Activated naive CD8-positive, alpha-beta T cell treated with anti-CD3 and anti-CD28 coated beads for 36 hours (primary cell): Measurements from ENCODE around the gene OSTF1. TPM values are rescaled to one million over a fixed set of nuclear protein-coding genes. Genes with fewer than 3 reads are reported as not detected.

Experiments
- DNase-seq: peaks from one replicate; pipeline ENCODE4 v3.0.0; 2021
- H3K27ac Mint-ChIP-seq: one replicate; pipeline ENCODE4 v1.8.0; 2022; ENCODE audit warnings: mild to moderate bottlenecking, moderate library complexity, mixed read lengths
- H3K27me3 Mint-ChIP-seq: one replicate; pipeline ENCODE4 v1.8.0; 2022; ENCODE audit warnings: mild to moderate bottlenecking, mixed read lengths
- H3K36me3 Mint-ChIP-seq: one replicate; pipeline ENCODE4 v1.8.0; 2021; ENCODE audit warnings: mild to moderate bottlenecking, mixed read lengths
- H3K4me1 Mint-ChIP-seq: one replicate; pipeline ENCODE4 v1.8.0; 2021; ENCODE audit warnings: mixed read lengths
- H3K4me3 Mint-ChIP-seq: one replicate; pipeline ENCODE4 v1.8.0; 2022; ENCODE audit warnings: mild to moderate bottlenecking, moderate library complexity, mixed read lengths
- H3K9me3 Mint-ChIP-seq: one replicate; pipeline ENCODE4 v1.8.0; 2022; ENCODE audit warnings: mixed read lengths
- total RNA-seq, 2 experiments: library from RNA; stranded (reverse); gene quantifications; one replicate each; pipeline ENCODE4 v1.2.3, GENCODE V29; 2021

OSTF1 gene
- total RNA-seq, 2 experiments from 2014 or later = 38.2 to 38.4 TPM

- Mint-ChIP-seq H3K4me1 (peaks cover 6% of the 10 kb centered on the region), H3K27me3 (no peaks in the 10 kb centered on the region), H3K9me3 (no peaks in the 10 kb centered on the region), H3K36me3 (peaks cover 6% of the 10 kb centered on the region), H3K27ac (no peak overlapping the region), H3K4me3 (no peak overlapping the region)
- peak; percentile 50 for DNase-seq
These were observed 97.4 kb downstream of the OSTF1 start for GRCh38 chr9:75185585-75186170.

GRCh38 chr9:75186767-75187380 is 98.6 kb downstream of the OSTF1 start:
- peaks cover 6% of the 10 kb centered on the region for H3K36me3 Mint-ChIP-seq
- DNase-seq = no peak

GRCh38 chr9:75188756-75189155 is 100.4 kb downstream of the OSTF1 start:
- DNase-seq = no peak
- H3K27ac Mint-ChIP-seq = no peak overlapping the region
- H3K4me3 Mint-ChIP-seq = no peak overlapping the region
- peaks cover 7% of the 10 kb centered on the region for H3K4me1 Mint-ChIP-seq
- no peaks in the 10 kb centered on the region for H3K9me3 Mint-ChIP-seq
- no peaks in the 10 kb centered on the region for H3K36me3 Mint-ChIP-seq
- H3K27me3 Mint-ChIP-seq = no peaks in the 10 kb centered on the region

More at GRCh38 chr9:75186767-75187380, 98.6 kb downstream of the OSTF1 start:
- no peak overlapping the region for H3K4me3 Mint-ChIP-seq
- H3K9me3 Mint-ChIP-seq = no peaks in the 10 kb centered on the region
- H3K27me3 Mint-ChIP-seq = no peaks in the 10 kb centered on the region
- peaks cover 7% of the 10 kb centered on the region for H3K4me1 Mint-ChIP-seq
- no peak overlapping the region for H3K27ac Mint-ChIP-seq

- Mint-ChIP-seq H3K36me3 (peaks cover 1% of the 10 kb centered on the region), H3K4me3 (no peak overlapping the region), H3K9me3 (no peaks in the 10 kb centered on the region), H3K27ac (no peak overlapping the region), H3K27me3 (no peaks in the 10 kb centered on the region), H3K4me1 (peaks cover 3% of the 10 kb centered on the region)
- DNase-seq = no peak
These were observed 102.4 kb downstream of the OSTF1 start for GRCh38 chr9:75190762-75191161.

Other genes starting within 250 kb of the OSTF1 start
- gene TRPM6, start 200.6 kb upstream of the OSTF1 start, total RNA-seq = not detected
- 10 to 100 TPM; 18.9 to 21.6 TPM for gene C9orf40, start 135.6 kb upstream of the OSTF1 start, total RNA-seq
- gene CARNMT1, start 60.2 kb upstream of the OSTF1 start, total RNA-seq = 10 to 100 TPM; 40.5 to 42.3 TPM
- 1 to 10 TPM; 8.5 to 9.0 TPM for gene NMRK1, start 359 bp upstream of the OSTF1 start, total RNA-seq